Pancreas (tissue), 10 donors: ENCODE data around the gene FARS2. TPM values are rescaled to one million over a fixed set of nuclear protein-coding genes. Genes with fewer than 3 reads are reported as not detected.

ENCODE experiments used
- ATAC-seq, 4 donors: fragments of 200-7000 bp; cut with Tn5 transposase; one replicate each; pipeline versions ENCODE4 v1.8.0 to v1.9.1; 2020; ENCODE audit warnings: mild to moderate bottlenecking in 4 of 4, moderate library complexity in 4 of 4
- DNase-seq, 6 donors: peaks; one replicate each; pipeline ENCODE4 v3.0.0-alpha.2; 2020
- FAIRE-seq: peaks from 2 replicates; lab custom pipeline; 2012; peaks lifted over from hg19 to GRCh38; lab: Jason Lieb, UNC
- H3K27ac ChIP-seq, 4 donors: fragments of 200-600 bp; sonication (generic); 1 replicate in 3 of 4; 2 replicates in 1 of 4; pipeline versions ENCODE4 v1.5.0 to v1.8.0; 2020
- H3K27me3 ChIP-seq, 4 donors: fragments of 200-600 bp; one replicate each; pipeline ENCODE4 v1.8.0; 2021
- H3K36me3 ChIP-seq, 3 donors: fragments of 200-600 bp; sonication (generic) in 1 of 3; one replicate each; pipeline versions ENCODE4 v1.5.0 to v1.8.0; 2020 to 2021
- H3K4me1 ChIP-seq, 3 donors: fragments of 200-600 bp; one replicate each; pipeline ENCODE4 v1.8.0; 2021
- H3K4me3 ChIP-seq, 4 donors: fragments of 200-600 bp; sonication (generic) in 2 of 4; one replicate each; pipeline versions ENCODE4 v1.5.0 to v1.8.0; 2020 to 2021
- H3K9me3 ChIP-seq, 4 donors: fragments of 200-600 bp; one replicate each; pipeline ENCODE4 v1.8.0; 2021
- WGBS, 2 donors: extraction: QIAGEN DNeasy Blood & Tissue Kit; methylation state at CpG; one replicate each; pipeline ENCODE4 v1.1.7; 2013; 5-methylcytosine and 5-hydroxymethylcytosine counted together
- intact Hi-C, 3 donors: fragments of 100-400 bp; cut with DNase I; formaldehyde crosslinking; loops; one replicate each; pipeline versions ENCODE4 v1.11.1 to v1.14.2; 2022
- polyA plus RNA-seq, 2 donors: library from polyadenylated mRNA; stranded (reverse); fragments of 200-250 nt; gene quantifications; one replicate each; pipeline ENCODE4 v1.2.3, GENCODE V29; 2013
- total RNA-seq, 6 donors: library from RNA; stranded (reverse); fragmentation: NEBNext Ultra II Directional in 4 of 6; extraction: Animal tissue kit (Norgen Biotek cat#: 25700) in 4 of 6; gene quantifications; one replicate each; pipeline versions ENCODE4 v1.2.1 to v1.2.4, GENCODE V29; 2021 to 2023
- TF ChIP-seq, protein P1 (sequence below), 4 donors: fragments of 200-600 bp; sonication (generic) in 3 of 4; IDR thresholded peaks; one replicate each; pipeline versions ENCODE4 v1.5.0 to v1.8.0; 2021; ENCODE audit warnings: antibody characterized with exemption in 4 of 4
- donor health status: healthy with polysubstance abuse.
- donor health status: DM: no; HTN: no; CAD: no; lungs with moderate emphysema.
- donor health status: DM: no; HTN: no; CAD: no.
- donor health status: control.
- donor health status: control.
- donor health status: Bipolar disorder and iron deficiency.
- donor health status: DM: yes; HTN: yes; CAD: no.
- donor health status: DM: no; HTN: no; CAD: no.
- donor health status: DM: no; HTN: no; CAD: no.
- donor health status: DM: yes; HTN: yes; CAD: no.

The FARS2 gene
- total and polyA plus RNA-seq, 8 donors = 4.1 to 10.3 (median 7.5) TPM

- TF ChIP-seq, protein P1, sequence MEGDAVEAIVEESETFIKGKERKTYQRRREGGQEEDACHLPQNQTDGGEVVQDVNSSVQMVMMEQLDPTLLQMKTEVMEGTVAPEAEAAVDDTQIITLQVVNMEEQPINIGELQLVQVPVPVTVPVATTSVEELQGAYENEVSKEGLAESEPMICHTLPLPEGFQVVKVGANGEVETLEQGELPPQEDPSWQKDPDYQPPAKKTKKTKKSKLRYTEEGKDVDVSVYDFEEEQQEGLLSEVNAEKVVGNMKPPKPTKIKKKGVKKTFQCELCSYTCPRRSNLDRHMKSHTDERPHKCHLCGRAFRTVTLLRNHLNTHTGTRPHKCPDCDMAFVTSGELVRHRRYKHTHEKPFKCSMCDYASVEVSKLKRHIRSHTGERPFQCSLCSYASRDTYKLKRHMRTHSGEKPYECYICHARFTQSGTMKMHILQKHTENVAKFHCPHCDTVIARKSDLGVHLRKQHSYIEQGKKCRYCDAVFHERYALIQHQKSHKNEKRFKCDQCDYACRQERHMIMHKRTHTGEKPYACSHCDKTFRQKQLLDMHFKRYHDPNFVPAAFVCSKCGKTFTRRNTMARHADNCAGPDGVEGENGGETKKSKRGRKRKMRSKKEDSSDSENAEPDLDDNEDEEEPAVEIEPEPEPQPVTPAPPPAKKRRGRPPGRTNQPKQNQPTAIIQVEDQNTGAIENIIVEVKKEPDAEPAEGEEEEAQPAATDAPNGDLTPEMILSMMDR (IDR thresholded peaks at IDR 0.05) = no peak
- Histone ChIP-seq H3K36me3 (no peaks in the 10 kb centered on the region), H3K4me1 (peaks cover 0 to 10% (median 9%) of the 10 kb centered on the region in 3 donors), H3K4me3 (no peak overlapping the region), H3K27me3 (no peaks in the 10 kb centered on the region), H3K9me3 (no peaks in the 10 kb centered on the region), H3K27ac (peak overlapping the region in 2 of 4 donors; percentile 81 to 84)
- ATAC-seq (no peak), DNase-seq (no peak), FAIRE-seq (no peak)
- intact Hi-C loops = no loop called here
- WGBS, 2 donors = 95 to 97% methylated on average over 5 of the region's 5 CpGs
Measured at GRCh38 chr6:5459346-5459745, 198.0 kb downstream of the FARS2 start.

DNA sequence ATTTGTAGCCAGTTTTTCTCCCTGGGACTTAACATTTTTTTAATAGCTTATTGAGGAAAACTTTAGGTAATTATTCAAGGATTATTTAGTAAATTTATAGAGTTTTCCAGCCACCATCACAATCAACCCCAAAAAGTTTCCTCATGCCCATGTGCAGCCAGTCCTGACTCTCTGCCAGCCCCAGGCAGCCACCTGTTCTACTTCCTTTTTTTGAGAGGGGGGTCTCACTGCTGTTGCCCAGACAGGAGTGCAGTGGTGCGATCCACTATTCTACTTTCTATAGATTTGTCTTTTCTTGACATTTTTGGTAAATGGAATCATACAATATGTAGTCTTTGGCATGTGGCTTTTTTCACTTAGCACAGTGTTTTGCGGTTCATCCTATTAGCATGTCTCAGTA, 200.1 kb downstream of the FARS2 start:
- TF ChIP-seq, protein P1 (IDR thresholded peaks at IDR 0.05) = no peak
- H3K9me3 ChIP-seq = no peaks in the 10 kb centered on the region
- H3K36me3 ChIP-seq = no peaks in the 10 kb centered on the region
- H3K4me3 ChIP-seq = no peak overlapping the region
- WGBS, 2 donors = 78 to 97% methylated on average over 2 of the region's 2 CpGs
- intact Hi-C loops = no loop called here
- ATAC-seq (no peak), FAIRE-seq (no peak), DNase-seq (no peak)
- H3K4me1 ChIP-seq = peaks cover 0 to 10% (median 9%) of the 10 kb centered on the region in 3 donors
- H3K27me3 ChIP-seq = no peaks in the 10 kb centered on the region
- no peak overlapping the region for H3K27ac ChIP-seq

- intact Hi-C loops = no loop called here
- Histone ChIP-seq H3K27me3 (no peaks in the 10 kb centered on the region), H3K36me3 (no peaks in the 10 kb centered on the region), H3K9me3 (no peaks in the 10 kb centered on the region), H3K4me3 (no peak overlapping the region), H3K4me1 (peaks cover 0 to 10% (median 9%) of the 10 kb centered on the region in 3 donors), H3K27ac (no peak overlapping the region)
- WGBS, 2 donors = 92% methylated on average over 6 of the region's 6 CpGs
- no peak for DNase-seq
- no peak for ATAC-seq
- no peak for FAIRE-seq
- TF ChIP-seq, protein P1 (IDR thresholded peaks at IDR 0.05) = no peak
Measured at GRCh38 chr6:5462856-5463255, 201.5 kb downstream of the FARS2 start.

DNA sequence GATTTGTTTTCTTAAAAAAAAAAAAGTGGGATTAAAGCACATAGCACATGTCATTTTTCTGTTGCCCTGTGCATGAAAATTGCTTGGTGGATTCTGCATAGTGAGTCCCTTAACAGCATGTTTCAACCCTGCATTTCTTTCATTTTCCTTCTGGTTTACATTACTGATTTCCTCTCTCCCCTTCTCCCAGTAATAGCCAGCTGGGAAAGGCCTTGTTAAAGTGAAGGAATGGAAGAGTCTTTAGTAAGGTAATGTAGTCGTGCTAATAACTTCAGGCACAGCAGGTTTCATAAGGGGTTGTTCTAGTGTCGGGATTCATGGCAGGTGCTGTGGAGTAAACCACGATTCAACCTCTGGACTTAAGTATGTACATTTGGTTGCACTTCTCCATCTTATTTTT, 202.4 kb downstream of the FARS2 start:
- 80 to 81% methylated on average over 3 of the region's 3 CpGs for WGBS, 2 donors
- H3K9me3 ChIP-seq = no peaks in the 10 kb centered on the region
- FAIRE-seq = no peak

More for the DNA sequence above, 202.4 kb downstream of the FARS2 start:
- Histone ChIP-seq H3K4me3 (no peak overlapping the region), H3K27ac (no peak overlapping the region), H3K4me1 (peaks cover 0 to 6% (median 4%) of the 10 kb centered on the region in 3 donors), H3K36me3 (no peaks in the 10 kb centered on the region), H3K27me3 (no peaks in the 10 kb centered on the region)
- intact Hi-C loops = no loop called here
- no peak for DNase-seq
- TF ChIP-seq, protein P1 (IDR thresholded peaks at IDR 0.05) = no peak
- no peak for ATAC-seq
